ENCODE results near the gene ASAH2B.

Gene ASAH2B

DNA sequence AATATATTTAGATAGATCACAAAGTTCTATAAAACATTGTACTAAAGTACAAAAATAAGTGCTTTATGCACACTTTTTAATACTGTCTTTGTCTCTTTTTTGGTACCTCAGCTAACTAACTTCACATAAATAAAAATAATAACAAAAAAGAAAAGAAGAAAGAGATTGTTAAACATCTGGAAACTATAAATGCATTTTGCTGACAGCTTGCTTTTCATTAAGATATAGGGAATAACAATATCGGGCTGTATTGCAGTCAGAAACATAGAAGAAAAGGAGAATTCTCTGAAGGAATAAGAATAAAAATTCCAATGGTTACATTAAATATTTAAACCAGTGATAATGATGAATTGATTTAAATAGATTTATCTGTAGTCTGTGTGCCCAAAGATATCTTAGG, 59.9 kb downstream of the ASAH2B start:
- DNase-seq = no peak

DNA sequence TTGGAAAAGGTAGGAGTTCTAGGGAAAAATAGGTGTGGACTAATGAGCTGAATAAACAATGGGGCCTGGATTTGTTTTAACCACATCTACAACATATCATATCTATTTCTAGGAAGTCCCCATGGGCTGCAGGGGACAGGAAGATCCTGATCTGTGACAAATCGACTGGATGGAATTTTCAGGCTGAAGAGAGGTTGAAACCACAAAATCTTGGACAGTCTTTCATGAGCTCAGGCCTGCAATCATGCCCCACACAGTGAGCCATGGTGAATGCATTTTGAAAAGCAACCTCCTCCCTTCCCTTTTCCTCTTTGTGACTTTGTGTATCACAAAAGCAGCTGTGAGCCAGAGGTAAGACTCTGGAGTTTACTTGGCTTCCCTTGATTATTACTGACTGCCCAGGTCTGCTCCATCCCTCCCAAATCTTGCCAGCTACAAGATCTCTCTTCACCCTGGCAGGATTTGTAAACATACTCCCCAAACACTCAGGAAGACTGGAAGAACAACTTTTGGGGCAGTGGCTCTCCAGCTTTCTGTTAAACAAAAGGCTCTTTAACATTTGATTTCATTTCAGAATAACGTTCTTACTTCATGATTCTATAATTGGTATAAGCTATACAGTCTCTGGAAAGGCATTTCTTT, 66.4 kb downstream of the ASAH2B start:
- DNase-seq = no peak

DNA sequence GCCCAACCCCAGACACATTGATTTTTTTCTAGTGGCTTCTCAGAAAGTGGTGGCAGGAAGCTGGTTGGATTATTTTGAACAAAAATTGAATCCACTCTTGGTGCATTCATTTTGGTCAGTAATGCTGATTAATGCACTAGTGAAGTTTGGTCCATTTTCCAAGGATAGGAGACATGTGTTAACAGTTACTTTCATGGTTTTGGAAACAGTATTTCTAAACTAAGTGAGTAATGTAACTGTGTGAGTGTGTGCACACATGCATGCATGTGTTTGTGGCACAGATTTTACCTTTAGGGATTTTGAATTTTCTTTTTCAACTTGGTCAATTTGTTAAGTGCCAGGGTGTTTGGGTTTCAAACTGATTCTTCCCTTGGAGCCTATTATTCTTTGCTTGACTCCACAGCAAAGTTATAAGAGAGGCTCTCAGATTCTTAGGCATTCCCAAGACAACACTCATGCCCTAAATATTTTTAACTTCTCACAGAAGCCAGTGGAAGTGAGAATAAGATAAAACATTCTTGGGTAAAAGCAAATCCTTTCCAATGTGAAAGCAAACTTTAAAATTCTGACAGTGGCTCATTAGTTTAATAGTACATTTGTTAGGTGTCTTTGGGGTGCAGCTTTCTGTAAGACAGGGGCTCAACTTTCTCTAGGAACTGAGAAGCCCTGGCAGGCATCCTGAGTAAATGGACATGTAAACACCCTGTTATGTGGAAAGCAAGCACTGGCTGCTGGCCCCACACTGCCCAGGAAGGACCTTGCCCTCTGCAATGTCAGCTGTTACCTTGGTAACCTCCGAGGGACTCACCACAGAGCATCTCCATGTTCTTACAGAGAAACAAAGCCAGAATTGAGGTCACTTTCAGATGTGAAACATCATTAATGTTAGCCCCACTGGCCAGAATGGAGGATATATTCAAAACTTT, 68.4 kb downstream of the ASAH2B start:
- DNase-seq = no peak
